ENCODE results near the gene CARMIL1. TPM values are rescaled to one million over a fixed set of nuclear protein-coding genes. Genes with fewer than 3 reads are reported as not detected.

CARMIL1 gene
- polyA plus RNA-seq, 1 of the 3 experiments (the other 2 are of a cell fraction) = 1.7 TPM

DNA sequence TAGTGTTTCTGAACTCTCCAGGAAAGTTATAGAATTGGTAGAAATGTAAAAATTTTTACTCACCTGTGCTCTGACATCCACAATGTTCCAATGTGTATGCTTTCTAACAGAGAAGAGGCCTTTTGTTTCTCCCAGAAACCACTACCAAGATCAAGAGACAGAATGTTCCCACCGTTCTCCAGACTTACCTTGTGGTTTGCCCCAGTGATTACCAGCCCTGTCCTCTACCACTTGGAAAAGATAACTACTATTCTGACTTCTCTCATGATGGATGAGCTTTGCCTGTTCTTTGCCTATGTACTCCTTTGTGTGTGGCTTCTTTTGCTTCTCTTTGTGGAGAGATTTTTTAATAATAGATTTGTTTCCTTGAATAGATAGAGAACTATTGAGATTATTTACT is 199.8 kb downstream of the CARMIL1 start:
- Histone ChIP-seq H3K9me3 (no peaks in the 10 kb centered on the region), H3K79me2 (ENCODE audit: insufficient read depth) (no peaks in the 10 kb centered on the region), H3K4me3 (ENCODE audit: low read depth in 2 of 2, low read length in 1 of 2) (no peak overlapping the region), H3F3A (replicated peaks; ENCODE audit: insufficient read depth) (peaks cover 5% of the 10 kb centered on the region), H3K4me1 (ENCODE audit: control insufficient read depth in 1 of 2, insufficient read depth in 2 of 2, low read depth in 1 of 2, low read length in 1 of 2) (no peaks in the 10 kb centered on the region), H2AFZ (ENCODE audit: low read depth) (no peak overlapping the region), H3K4me2 (no peak overlapping the region), H3K9me2 (no peaks in the 10 kb centered on the region), H3K9ac (no peak overlapping the region), H3K27me3 (ENCODE audit: insufficient read depth) (no peaks in the 10 kb centered on the region), H3K36me3 (replicated peaks in 1 of 2; ENCODE audit: control insufficient read depth in 1 of 2, insufficient read depth in 2 of 2, low read length in 1 of 2) (no peaks in the 10 kb centered on the region), H3K27ac (ENCODE audit: low read depth in 2 of 2, low read length in 1 of 2) (no peak overlapping the region), H4K20me1 (ENCODE audit: insufficient read depth) (no peaks in the 10 kb centered on the region)
- 87% methylated on average over 1 of the region's 1 CpG for WGBS (ENCODE audit: low lambda C conversion rate)
- TF ChIP-seq, protein P1, sequence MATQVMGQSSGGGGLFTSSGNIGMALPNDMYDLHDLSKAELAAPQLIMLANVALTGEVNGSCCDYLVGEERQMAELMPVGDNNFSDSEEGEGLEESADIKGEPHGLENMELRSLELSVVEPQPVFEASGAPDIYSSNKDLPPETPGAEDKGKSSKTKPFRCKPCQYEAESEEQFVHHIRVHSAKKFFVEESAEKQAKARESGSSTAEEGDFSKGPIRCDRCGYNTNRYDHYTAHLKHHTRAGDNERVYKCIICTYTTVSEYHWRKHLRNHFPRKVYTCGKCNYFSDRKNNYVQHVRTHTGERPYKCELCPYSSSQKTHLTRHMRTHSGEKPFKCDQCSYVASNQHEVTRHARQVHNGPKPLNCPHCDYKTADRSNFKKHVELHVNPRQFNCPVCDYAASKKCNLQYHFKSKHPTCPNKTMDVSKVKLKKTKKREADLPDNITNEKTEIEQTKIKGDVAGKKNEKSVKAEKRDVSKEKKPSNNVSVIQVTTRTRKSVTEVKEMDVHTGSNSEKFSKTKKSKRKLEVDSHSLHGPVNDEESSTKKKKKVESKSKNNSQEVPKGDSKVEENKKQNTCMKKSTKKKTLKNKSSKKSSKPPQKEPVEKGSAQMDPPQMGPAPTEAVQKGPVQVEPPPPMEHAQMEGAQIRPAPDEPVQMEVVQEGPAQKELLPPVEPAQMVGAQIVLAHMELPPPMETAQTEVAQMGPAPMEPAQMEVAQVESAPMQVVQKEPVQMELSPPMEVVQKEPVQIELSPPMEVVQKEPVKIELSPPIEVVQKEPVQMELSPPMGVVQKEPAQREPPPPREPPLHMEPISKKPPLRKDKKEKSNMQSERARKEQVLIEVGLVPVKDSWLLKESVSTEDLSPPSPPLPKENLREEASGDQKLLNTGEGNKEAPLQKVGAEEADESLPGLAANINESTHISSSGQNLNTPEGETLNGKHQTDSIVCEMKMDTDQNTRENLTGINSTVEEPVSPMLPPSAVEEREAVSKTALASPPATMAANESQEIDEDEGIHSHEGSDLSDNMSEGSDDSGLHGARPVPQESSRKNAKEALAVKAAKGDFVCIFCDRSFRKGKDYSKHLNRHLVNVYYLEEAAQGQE (IDR thresholded peaks at IDR 0.05; ENCODE audit: low read depth, low read length) = no peak
- no peak for TF ChIP-seq FOXJ3 (CRISPR knock-in tag; IDR thresholded peaks at IDR 0.05)
- DNase-seq = no peak
- CTCF ChIA-PET = interaction anchor here (0.9 kb wide), 1 partner anchor 25 kb away, joined by 3 read pairs; no protein-coding TSS in a partner anchor
- POLR2A ChIA-PET = no interaction called here

DNA sequence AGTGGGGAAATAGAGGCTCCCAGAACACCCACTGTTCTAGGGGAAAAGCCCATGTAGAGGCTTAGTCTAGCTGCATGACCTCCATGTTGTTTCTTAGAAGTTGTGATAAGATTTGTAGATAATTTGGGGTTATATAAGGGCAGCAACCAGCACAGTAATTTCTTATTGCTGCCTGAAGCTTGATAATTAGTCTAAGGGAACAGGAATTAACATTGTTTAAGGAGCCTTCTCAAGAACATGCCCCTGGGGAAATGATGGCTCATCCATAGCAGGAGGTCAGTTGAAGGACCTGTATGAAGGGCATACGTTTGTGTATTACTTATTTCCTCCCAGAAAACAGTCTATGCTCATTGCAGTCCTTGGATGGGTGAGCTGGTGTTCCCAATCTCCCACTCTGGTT is 202.1 kb downstream of the CARMIL1 start:
- H4K20me1 ChIP-seq (ENCODE audit: insufficient read depth) = no peaks in the 10 kb centered on the region
- no peaks in the 10 kb centered on the region for H3K9me2 ChIP-seq
- 67% methylated on average over 1 of the region's 1 CpG for WGBS (ENCODE audit: low lambda C conversion rate)
- no peak overlapping the region for H2AFZ ChIP-seq (ENCODE audit: low read depth)
- no peak overlapping the region for H3K9ac ChIP-seq
- no peak overlapping the region for H3K4me2 ChIP-seq
- H3K27me3 ChIP-seq (ENCODE audit: insufficient read depth) = no peaks in the 10 kb centered on the region
- H3K4me3 ChIP-seq (ENCODE audit: low read depth in 2 of 2, low read length in 1 of 2) = no peak overlapping the region
- no peak for TF ChIP-seq FOSL2 (IDR thresholded peaks at IDR 0.05; ENCODE audit: borderline replicate concordance, low read depth)
- TF ChIP-seq SIN3A (IDR thresholded peaks at IDR 0.05; ENCODE audit: borderline replicate concordance, low read depth, low read length) = no peak
- no peak for TF ChIP-seq FOXM1 (IDR thresholded peaks at IDR 0.05; ENCODE audit: low read depth)
- no peak for TF ChIP-seq RFX5 (IDR thresholded peaks at IDR 0.05; ENCODE audit: low read length)
- no peak for TF ChIP-seq MEF2A (IDR thresholded peaks at IDR 0.05; ENCODE audit: borderline replicate concordance, low read depth)
- no peak for TF ChIP-seq YY1 (IDR thresholded peaks at IDR 0.05; ENCODE audit: low read depth)
- no peak for TF ChIP-seq EZH2phosphoT487 (IDR thresholded peaks at IDR 0.05; ENCODE audit: borderline replicate concordance, low read depth)
- no peak for TF ChIP-seq CHD2 (IDR thresholded peaks at IDR 0.05; ENCODE audit: low read length, partially characterized antibody)
- TF ChIP-seq NFIC (IDR thresholded peaks at IDR 0.05; ENCODE audit: borderline replicate concordance) = no peak
- TF ChIP-seq, protein P2, sequence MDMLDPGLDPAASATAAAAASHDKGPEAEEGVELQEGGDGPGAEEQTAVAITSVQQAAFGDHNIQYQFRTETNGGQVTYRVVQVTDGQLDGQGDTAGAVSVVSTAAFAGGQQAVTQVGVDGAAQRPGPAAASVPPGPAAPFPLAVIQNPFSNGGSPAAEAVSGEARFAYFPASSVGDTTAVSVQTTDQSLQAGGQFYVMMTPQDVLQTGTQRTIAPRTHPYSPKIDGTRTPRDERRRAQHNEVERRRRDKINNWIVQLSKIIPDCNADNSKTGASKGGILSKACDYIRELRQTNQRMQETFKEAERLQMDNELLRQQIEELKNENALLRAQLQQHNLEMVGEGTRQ (IDR thresholded peaks at IDR 0.05; ENCODE audit: borderline replicate concordance, low read depth, low read length) = no peak
- TF ChIP-seq GABPA (IDR thresholded peaks at IDR 0.05; ENCODE audit: low read depth) = no peak
- no peak for TF ChIP-seq MXI1 (IDR thresholded peaks at IDR 0.05; ENCODE audit: low read depth, low read length)
- TF ChIP-seq, protein P1 (IDR thresholded peaks at IDR 0.05; ENCODE audit: low read depth, low read length) = no peak
- no peak for TF ChIP-seq FOXJ3 (CRISPR knock-in tag; IDR thresholded peaks at IDR 0.05)
- TF ChIP-seq, protein P3, sequence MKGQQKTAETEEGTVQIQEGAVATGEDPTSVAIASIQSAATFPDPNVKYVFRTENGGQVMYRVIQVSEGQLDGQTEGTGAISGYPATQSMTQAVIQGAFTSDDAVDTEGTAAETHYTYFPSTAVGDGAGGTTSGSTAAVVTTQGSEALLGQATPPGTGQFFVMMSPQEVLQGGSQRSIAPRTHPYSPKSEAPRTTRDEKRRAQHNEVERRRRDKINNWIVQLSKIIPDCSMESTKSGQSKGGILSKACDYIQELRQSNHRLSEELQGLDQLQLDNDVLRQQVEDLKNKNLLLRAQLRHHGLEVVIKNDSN (IDR thresholded peaks at IDR 0.05; ENCODE audit: borderline replicate concordance, low read depth) = no peak
- no peak for TF ChIP-seq TCF12 (IDR thresholded peaks at IDR 0.05)
- H3F3A ChIP-seq (replicated peaks; ENCODE audit: insufficient read depth) = peaks cover 5% of the 10 kb centered on the region
- H3K36me3 ChIP-seq (replicated peaks in 1 of 2; ENCODE audit: control insufficient read depth in 1 of 2, insufficient read depth in 2 of 2, low read length in 1 of 2) = no peaks in the 10 kb centered on the region
- H3K9me3 ChIP-seq = no peaks in the 10 kb centered on the region
- no peak for DNase-seq
- ChIA-PET CTCF (interaction anchor here (0.8 to 1.5 kb wide), 4 partner anchors 9 to 215 kb away, joined by 3 to 5 read pairs (median 4); no protein-coding TSS in a partner anchor), POLR2A (no interaction called here)
- no peak overlapping the region for H3K27ac ChIP-seq (ENCODE audit: low read depth in 2 of 2, low read length in 1 of 2)
- H3K4me1 ChIP-seq (ENCODE audit: control insufficient read depth in 1 of 2, insufficient read depth in 2 of 2, low read depth in 1 of 2, low read length in 1 of 2) = peaks cover 0 to 3% of the 10 kb centered on the region in 2 experiments; a peak in 2 of 4 replicates
- H3K79me2 ChIP-seq (ENCODE audit: insufficient read depth) = no peaks in the 10 kb centered on the region
